ENCODE data around the gene FAM149B1. TPM values are rescaled to one million over a fixed set of nuclear protein-coding genes. Genes with fewer than 3 reads are reported as not detected.

The FAM149B1 gene
- total and polyA plus RNA-seq, 10 of the 15 experiments (the other 5 are each of a cell fraction or from before 2014, with no cell fraction given): 6.6 to 20.9 (median 11.2) TPM

GRCh38 chr10:73246646-73247508, 79.0 kb downstream of the FAM149B1 start, which contains the start of gene DNAJC9 (continued):
- TF ChIP-seq REST (IDR thresholded peaks at IDR 0.05; ENCODE audit: low read depth, low read length): no peak
- peak; percentile 78 for TF ChIP-seq BCL3 (IDR thresholded peaks at IDR 0.05; ENCODE audit: borderline replicate concordance, insufficient read depth, low read depth, low read length, poor library complexity, severe bottlenecking)
- TF ChIP-seq YBX1 (IDR thresholded peaks at IDR 0.05): no peak
- peak; percentile 99 for TF ChIP-seq MXI1 (IDR thresholded peaks at IDR 0.05; ENCODE audit: low read depth, low read length)
- TF ChIP-seq SREBF2 (IDR thresholded peaks at IDR 0.05; ENCODE audit: low read length): no peak
- TF ChIP-seq ZBTB33 (IDR thresholded peaks at IDR 0.05): no peak
- TF ChIP-seq ZNF24 (IDR thresholded peaks at IDR 0.05): no peak
- TF ChIP-seq MYC (IDR thresholded peaks at IDR 0.05; ENCODE audit: insufficient read depth, insufficient read length, insufficient replicate concordance, low read length, severe bottlenecking): peak; percentile 91
- TF ChIP-seq PAX5 (IDR thresholded peaks at IDR 0.05; ENCODE audit: borderline replicate concordance, low read depth, low read length): peak; percentile 13; the same call in 1 of the 2 replicates
- no peak for TF ChIP-seq TBL1XR1 (IDR thresholded peaks at IDR 0.05; ENCODE audit: low read depth, low read length)
- TF ChIP-seq STAT1 (conservative IDR thresholded peaks at IDR 0.05): no peak
- TF ChIP-seq IKZF1 (conservative IDR thresholded peaks at IDR 0.05): peak; percentile 76
- peak; percentile 41; the same call in 1 of the 2 replicates for TF ChIP-seq FOXM1 (IDR thresholded peaks at IDR 0.05; ENCODE audit: low read depth, low read length)
- TF ChIP-seq, protein P1, sequence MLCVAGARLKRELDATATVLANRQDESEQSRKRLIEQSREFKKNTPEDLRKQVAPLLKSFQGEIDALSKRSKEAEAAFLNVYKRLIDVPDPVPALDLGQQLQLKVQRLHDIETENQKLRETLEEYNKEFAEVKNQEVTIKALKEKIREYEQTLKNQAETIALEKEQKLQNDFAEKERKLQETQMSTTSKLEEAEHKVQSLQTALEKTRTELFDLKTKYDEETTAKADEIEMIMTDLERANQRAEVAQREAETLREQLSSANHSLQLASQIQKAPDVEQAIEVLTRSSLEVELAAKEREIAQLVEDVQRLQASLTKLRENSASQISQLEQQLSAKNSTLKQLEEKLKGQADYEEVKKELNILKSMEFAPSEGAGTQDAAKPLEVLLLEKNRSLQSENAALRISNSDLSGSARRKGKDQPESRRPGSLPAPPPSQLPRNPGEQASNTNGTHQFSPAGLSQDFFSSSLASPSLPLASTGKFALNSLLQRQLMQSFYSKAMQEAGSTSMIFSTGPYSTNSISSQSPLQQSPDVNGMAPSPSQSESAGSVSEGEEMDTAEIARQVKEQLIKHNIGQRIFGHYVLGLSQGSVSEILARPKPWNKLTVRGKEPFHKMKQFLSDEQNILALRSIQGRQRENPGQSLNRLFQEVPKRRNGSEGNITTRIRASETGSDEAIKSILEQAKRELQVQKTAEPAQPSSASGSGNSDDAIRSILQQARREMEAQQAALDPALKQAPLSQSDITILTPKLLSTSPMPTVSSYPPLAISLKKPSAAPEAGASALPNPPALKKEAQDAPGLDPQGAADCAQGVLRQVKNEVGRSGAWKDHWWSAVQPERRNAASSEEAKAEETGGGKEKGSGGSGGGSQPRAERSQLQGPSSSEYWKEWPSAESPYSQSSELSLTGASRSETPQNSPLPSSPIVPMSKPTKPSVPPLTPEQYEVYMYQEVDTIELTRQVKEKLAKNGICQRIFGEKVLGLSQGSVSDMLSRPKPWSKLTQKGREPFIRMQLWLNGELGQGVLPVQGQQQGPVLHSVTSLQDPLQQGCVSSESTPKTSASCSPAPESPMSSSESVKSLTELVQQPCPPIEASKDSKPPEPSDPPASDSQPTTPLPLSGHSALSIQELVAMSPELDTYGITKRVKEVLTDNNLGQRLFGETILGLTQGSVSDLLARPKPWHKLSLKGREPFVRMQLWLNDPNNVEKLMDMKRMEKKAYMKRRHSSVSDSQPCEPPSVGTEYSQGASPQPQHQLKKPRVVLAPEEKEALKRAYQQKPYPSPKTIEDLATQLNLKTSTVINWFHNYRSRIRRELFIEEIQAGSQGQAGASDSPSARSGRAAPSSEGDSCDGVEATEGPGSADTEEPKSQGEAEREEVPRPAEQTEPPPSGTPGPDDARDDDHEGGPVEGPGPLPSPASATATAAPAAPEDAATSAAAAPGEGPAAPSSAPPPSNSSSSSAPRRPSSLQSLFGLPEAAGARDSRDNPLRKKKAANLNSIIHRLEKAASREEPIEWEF (IDR thresholded peaks at IDR 0.05; ENCODE audit: insufficient replicate concordance, low read depth, low read length): no peak
- TF ChIP-seq RUNX3 (IDR thresholded peaks at IDR 0.05; ENCODE audit: low read length): peak; percentile 64
- peak in 1 of 2 experiments; percentile 45; a peak in 1 of 4 replicates for TF ChIP-seq IKZF2 (IDR thresholded peaks at IDR 0.05)
- no peak for TF ChIP-seq CHD1 (IDR thresholded peaks at IDR 0.05; ENCODE audit: low read depth, low read length)
